ENCODE data around the gene KIFC1. TPM values are rescaled to one million over a fixed set of nuclear protein-coding genes. Genes with fewer than 3 reads are reported as not detected.

KIFC1 gene
- total and polyA plus RNA-seq, 2 donors (not counting 1 experiment from before 2014, with no cell fraction given) = 5.3 to 8.0 TPM

- no peak for DNase-seq (ENCODE audit: low read depth in 2 of 2)
- Histone ChIP-seq H3K79me2 (ENCODE audit: control insufficient read depth, insufficient read depth, low read length) (peaks cover 23% of the 10 kb centered on the region), H3K4me1 (ENCODE audit: control insufficient read depth, extremely low read depth, insufficient read depth, low read length) (peaks cover 27% of the 10 kb centered on the region), H3K9ac (ENCODE audit: insufficient read depth, low read length) (no peak overlapping the region), H2AFZ (ENCODE audit: low read length) (no peak overlapping the region), H3K4me3 (replicated peaks in 1 of 4; ENCODE audit: control extremely low read depth in 1 of 4, insufficient read depth in 1 of 4, low read depth in 3 of 4, low read length in 4 of 4) (no peak overlapping the region), H3K4me2 (ENCODE audit: extremely low read depth, insufficient read depth, low read length) (no peak overlapping the region), H3K27ac (ENCODE audit: insufficient read depth, low read length) (no peak overlapping the region), H3K36me3 (ENCODE audit: control insufficient read depth, insufficient read depth, low read length) (peaks cover 6% of the 10 kb centered on the region), H4K20me1 (ENCODE audit: control insufficient read depth, extremely low read depth, insufficient read depth, low read length) (no peaks in the 10 kb centered on the region), H3K9me3 (ENCODE audit: control insufficient read depth, insufficient read depth, low read depth, low read length) (no peaks in the 10 kb centered on the region), H3K27me3 (ENCODE audit: control insufficient read depth, insufficient read depth, low read length) (no peaks in the 10 kb centered on the region)
- TF ChIP-seq EZH2 (IDR thresholded peaks at IDR 0.05; ENCODE audit: low read length, missing control alignments) = no peak
- TF ChIP-seq CTCF (conservative IDR thresholded peaks at IDR 0.05 in 1 of 2, IDR thresholded peaks at IDR 0.05 in 1 of 2; ENCODE audit: low read depth in 1 of 2, low read length in 2 of 2) = no peak
Observed at GRCh38 chr6:33423777-33424176, 32.2 kb downstream of the KIFC1 start.

- Histone ChIP-seq H3K4me3 (replicated peaks in 1 of 4; ENCODE audit: control extremely low read depth in 1 of 4, insufficient read depth in 1 of 4, low read depth in 3 of 4, low read length in 4 of 4) (peak overlapping the region; percentile 39 to 73 (median 54)), H3K27me3 (ENCODE audit: control insufficient read depth, insufficient read depth, low read length) (no peaks in the 10 kb centered on the region), H3K27ac (ENCODE audit: insufficient read depth, low read length) (peak overlapping the region; percentile 72), H2AFZ (ENCODE audit: low read length) (no peak overlapping the region), H3K4me1 (ENCODE audit: control insufficient read depth, extremely low read depth, insufficient read depth, low read length) (peaks cover 21% of the 10 kb centered on the region), H3K9me3 (ENCODE audit: control insufficient read depth, insufficient read depth, low read depth, low read length) (no peaks in the 10 kb centered on the region), H3K79me2 (ENCODE audit: control insufficient read depth, insufficient read depth, low read length) (peaks cover 24% of the 10 kb centered on the region), H3K4me2 (ENCODE audit: extremely low read depth, insufficient read depth, low read length) (peak overlapping the region; percentile 95), H4K20me1 (ENCODE audit: control insufficient read depth, extremely low read depth, insufficient read depth, low read length) (no peaks in the 10 kb centered on the region), H3K36me3 (ENCODE audit: control insufficient read depth, insufficient read depth, low read length) (peaks cover 6% of the 10 kb centered on the region), H3K9ac (ENCODE audit: insufficient read depth, low read length) (peak overlapping the region; percentile 44)
- TF ChIP-seq CTCF (conservative IDR thresholded peaks at IDR 0.05 in 1 of 2, IDR thresholded peaks at IDR 0.05 in 1 of 2; ENCODE audit: low read depth in 1 of 2, low read length in 2 of 2) = no peak
- no peak for TF ChIP-seq EZH2 (IDR thresholded peaks at IDR 0.05; ENCODE audit: low read length, missing control alignments)
- no peak for DNase-seq (ENCODE audit: low read depth in 2 of 2)
Observed at GRCh38 chr6:33424855-33425667, 33.4 kb downstream of the KIFC1 start.

- peak overlapping the region; percentile 95 for H3K4me2 ChIP-seq (ENCODE audit: extremely low read depth, insufficient read depth, low read length)
- peak; percentile 83 for DNase-seq (ENCODE audit: low read depth in 2 of 2)
- H4K20me1 ChIP-seq (ENCODE audit: control insufficient read depth, extremely low read depth, insufficient read depth, low read length) = no peaks in the 10 kb centered on the region
- H3K27ac ChIP-seq (ENCODE audit: insufficient read depth, low read length) = peak overlapping the region; percentile 72
- H3K79me2 ChIP-seq (ENCODE audit: control insufficient read depth, insufficient read depth, low read length) = peaks cover 26% of the 10 kb centered on the region
- H3K4me3 ChIP-seq (replicated peaks in 1 of 4; ENCODE audit: control extremely low read depth in 1 of 4, insufficient read depth in 1 of 4, low read depth in 3 of 4, low read length in 4 of 4) = peak overlapping the region; percentile 39 to 73 (median 54)
- TF ChIP-seq EZH2 (IDR thresholded peaks at IDR 0.05; ENCODE audit: low read length, missing control alignments) (no peak), CTCF (conservative IDR thresholded peaks at IDR 0.05 in 1 of 2, IDR thresholded peaks at IDR 0.05 in 1 of 2; ENCODE audit: low read depth in 1 of 2, low read length in 2 of 2) (peak; percentile 46 to 63)
- peaks cover 26% of the 10 kb centered on the region for H3K4me1 ChIP-seq (ENCODE audit: control insufficient read depth, extremely low read depth, insufficient read depth, low read length)
- no peaks in the 10 kb centered on the region for H3K9me3 ChIP-seq (ENCODE audit: control insufficient read depth, insufficient read depth, low read depth, low read length)
- peak overlapping the region; percentile 21 for H3K9ac ChIP-seq (ENCODE audit: insufficient read depth, low read length)
- peaks cover 6% of the 10 kb centered on the region for H3K36me3 ChIP-seq (ENCODE audit: control insufficient read depth, insufficient read depth, low read length)
- no peaks in the 10 kb centered on the region for H3K27me3 ChIP-seq (ENCODE audit: control insufficient read depth, insufficient read depth, low read length)
- H2AFZ ChIP-seq (ENCODE audit: low read length) = no peak overlapping the region
Observed at GRCh38 chr6:33425668-33426577, 34.3 kb downstream of the KIFC1 start.
